ENCODE results near the gene TGM3.
"Not testable (repeated sequence)": the region's sequence is repeated elsewhere in the genome, so short reads cannot be mapped to it uniquely, and the experiment has no call there.

The TGM3 gene

DNA sequence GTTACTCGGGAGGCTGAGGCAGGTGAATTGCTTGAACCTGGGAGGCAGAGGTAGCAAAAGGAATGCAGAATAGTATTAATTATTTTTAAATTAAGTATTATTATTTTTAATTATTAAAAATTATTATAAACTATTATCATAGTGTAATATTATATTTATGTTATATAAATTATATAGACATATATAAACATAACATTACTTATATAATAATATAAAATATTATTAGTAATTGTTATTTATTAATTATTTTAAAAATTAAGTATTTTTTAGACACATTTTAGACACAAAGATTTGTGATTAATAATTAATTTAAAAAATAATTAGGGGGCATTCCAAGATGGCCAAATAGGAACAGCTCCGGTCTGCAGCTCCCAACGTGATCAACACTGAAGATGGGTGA, 31.7 kb upstream of the TGM3 start:
- no peak for DNase-seq (ENCODE audit: extremely low spot score)
- TF ChIP-seq, protein P1, sequence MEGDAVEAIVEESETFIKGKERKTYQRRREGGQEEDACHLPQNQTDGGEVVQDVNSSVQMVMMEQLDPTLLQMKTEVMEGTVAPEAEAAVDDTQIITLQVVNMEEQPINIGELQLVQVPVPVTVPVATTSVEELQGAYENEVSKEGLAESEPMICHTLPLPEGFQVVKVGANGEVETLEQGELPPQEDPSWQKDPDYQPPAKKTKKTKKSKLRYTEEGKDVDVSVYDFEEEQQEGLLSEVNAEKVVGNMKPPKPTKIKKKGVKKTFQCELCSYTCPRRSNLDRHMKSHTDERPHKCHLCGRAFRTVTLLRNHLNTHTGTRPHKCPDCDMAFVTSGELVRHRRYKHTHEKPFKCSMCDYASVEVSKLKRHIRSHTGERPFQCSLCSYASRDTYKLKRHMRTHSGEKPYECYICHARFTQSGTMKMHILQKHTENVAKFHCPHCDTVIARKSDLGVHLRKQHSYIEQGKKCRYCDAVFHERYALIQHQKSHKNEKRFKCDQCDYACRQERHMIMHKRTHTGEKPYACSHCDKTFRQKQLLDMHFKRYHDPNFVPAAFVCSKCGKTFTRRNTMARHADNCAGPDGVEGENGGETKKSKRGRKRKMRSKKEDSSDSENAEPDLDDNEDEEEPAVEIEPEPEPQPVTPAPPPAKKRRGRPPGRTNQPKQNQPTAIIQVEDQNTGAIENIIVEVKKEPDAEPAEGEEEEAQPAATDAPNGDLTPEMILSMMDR (IDR thresholded peaks at IDR 0.05; ENCODE audit: control extremely low read depth, extremely low read depth, low read depth, missing control alignments), result no peak
- ChIA-PET POLR2A (no interaction called here), CTCF (no interaction called here)

DNA sequence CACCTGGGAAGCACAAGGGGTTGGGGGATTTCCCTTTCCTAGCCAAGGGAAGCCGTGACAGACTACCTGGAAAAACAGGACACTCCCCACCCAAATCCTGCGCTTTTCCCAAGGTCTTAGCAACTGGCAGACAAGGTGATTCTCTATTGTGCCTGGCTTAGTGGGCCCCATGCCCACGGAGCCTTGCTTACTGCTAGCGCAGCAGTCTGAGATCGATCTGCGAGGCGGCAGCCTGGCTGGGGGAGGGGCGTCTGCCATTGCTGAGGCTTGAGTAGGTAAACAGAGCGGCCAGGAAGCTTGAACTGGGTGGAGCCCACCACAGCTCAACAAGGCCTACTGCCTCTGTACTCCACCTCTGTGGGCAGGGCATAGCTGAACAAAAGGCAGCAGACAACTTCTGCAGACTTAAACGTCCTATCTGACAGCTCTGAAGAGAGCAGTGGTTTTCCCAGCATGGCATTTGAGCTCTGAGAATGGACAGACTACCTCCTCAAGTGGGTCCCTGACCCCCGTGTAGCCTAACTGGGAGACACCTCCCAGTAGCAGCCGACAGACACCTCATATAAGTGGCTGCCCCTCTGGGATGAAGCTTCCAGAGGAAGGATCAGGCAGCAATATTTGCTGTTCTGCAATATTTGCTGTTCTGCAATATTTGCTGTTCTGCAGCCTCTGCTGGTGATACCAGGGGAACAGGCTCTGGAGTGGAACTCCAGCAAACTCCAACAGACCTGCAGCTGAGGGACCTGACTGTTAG, 31.0 kb upstream of the TGM3 start:
- CTCF ChIA-PET, result interaction anchor here (0.7 kb wide), 1 partner anchor 14 kb away, joined by 3 read pairs; no protein-coding TSS in a partner anchor
- DNase-seq (ENCODE audit: extremely low spot score); POLR2A ChIA-PET: not testable (repeated sequence)

DNA sequence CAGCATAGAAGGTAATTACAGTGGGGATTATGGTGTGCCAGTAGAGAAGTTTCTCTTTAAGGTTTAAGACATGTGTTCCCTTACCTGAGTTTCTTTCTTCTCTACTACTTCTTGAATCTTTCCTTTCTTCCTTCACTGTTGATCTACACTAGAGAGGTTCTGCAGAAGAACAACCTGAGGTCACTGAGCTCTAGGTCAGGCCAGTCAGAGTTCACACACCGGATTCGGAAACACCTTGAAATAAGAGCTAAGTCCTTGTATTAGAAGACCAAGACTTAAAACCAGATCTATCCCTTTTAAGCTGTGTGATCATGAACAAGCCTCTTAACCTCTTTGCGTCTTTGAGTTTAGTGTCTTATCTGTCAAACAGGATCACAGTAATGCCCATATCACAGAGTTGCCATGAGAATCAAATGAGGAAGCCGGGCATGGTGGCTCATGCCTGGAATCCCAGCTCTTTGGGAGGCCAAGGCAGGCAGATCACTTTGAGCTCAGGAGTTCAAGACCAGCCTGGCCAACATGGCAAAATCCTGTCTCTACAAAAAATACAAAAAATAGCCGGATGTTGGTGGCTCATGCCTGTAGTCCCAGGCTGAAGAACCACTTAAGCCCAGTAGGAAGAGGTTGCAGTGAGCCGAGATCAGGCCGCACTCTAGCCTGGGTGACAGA, 22.0 kb upstream of the TGM3 start:
- TF ChIP-seq, protein P1 (IDR thresholded peaks at IDR 0.05; ENCODE audit: control extremely low read depth, extremely low read depth, low read depth, missing control alignments), result no peak
- ChIA-PET POLR2A (no interaction called here), CTCF (interaction anchor here (1.6 kb wide), 1 partner anchor 76 kb away, joined by 3 read pairs; no protein-coding TSS in a partner anchor)
- DNase-seq (ENCODE audit: extremely low spot score), result no peak

DNA sequence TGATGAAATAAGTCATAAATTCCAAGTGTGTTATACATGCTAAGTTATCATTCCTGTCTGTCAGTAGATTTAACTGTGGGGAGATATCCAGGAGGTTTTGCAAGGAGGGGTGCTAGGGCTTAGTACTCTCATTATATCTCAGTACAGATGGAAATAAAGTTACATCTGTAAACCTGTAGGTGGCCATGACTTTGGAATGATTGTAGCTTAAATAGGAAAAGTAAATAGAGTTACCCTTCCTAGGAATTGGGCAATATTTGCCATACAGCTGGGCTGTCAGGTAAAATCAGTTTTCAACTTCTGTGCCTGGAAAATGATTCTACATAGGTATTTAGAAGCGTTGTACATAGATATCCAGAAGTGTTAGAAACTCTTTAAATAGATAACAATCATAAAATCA, 19.8 kb upstream of the TGM3 start:
- ChIA-PET CTCF (no interaction called here), POLR2A (no interaction called here)
- TF ChIP-seq, protein P1 (IDR thresholded peaks at IDR 0.05; ENCODE audit: control extremely low read depth, extremely low read depth, low read depth, missing control alignments), result no peak
- no peak for DNase-seq (ENCODE audit: extremely low spot score)

DNA sequence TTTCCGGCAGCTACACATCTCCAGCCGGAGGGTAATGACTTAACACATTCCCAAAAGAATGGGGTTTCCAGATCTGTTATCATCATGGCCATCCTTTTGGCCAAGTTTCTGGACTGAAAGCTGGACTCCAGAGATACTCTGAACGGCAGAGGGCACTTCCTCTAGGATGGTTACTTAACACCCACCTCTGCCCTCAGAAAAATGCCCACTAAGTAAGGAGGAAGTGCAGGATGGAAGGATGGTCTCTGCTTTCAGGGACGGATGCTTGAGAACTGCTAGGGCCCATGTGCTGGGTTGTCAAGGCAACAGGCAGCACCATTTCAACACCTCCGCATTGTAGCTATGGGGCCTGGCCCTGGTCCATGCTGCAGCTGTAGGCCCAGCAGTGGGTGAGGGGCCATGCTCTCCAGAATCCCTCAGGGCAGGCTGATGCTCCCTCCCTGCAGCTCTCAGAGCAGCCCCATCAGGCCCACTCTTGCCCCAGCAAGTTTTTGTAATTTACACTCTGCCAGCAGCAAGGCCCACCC, 16.5 kb upstream of the TGM3 start:
- TF ChIP-seq, protein P1 (IDR thresholded peaks at IDR 0.05; ENCODE audit: control extremely low read depth, extremely low read depth, low read depth, missing control alignments), result no peak
- ChIA-PET CTCF (interaction anchor here (1.0 to 1.5 kb wide), 4 partner anchors 9 to 314 kb away, joined by 3 to 4 read pairs (median 3); no protein-coding TSS in a partner anchor), POLR2A (no interaction called here)
- no peak for DNase-seq (ENCODE audit: extremely low spot score)

DNA sequence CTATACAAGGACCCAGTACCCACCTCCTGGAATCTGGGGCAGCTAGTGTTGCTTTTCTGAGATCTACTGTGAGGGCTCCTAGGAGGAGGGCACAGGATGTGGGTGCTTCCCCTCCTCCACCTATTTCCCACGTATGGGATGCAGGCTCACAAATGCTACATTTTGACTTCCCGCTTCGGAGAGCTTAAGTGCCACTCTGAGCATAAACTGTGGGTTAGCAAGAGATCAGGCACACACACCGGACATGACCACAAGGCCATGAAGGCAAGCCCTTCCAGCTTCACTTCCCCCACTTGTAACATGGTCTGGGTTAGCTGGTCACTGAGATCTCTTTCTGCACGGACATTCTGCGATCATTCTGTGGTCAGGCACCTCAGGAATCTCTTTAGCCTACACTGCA, 15.7 kb upstream of the TGM3 start:
- CTCF ChIA-PET, result interaction anchor here (1.0 to 1.3 kb wide), 4 partner anchors 21 to 315 kb away, joined by 3 read pairs; no protein-coding TSS in a partner anchor
- TF ChIP-seq, protein P1 (IDR thresholded peaks at IDR 0.05; ENCODE audit: control extremely low read depth, extremely low read depth, low read depth, missing control alignments), result no peak
- DNase-seq (ENCODE audit: extremely low spot score), result no peak
- POLR2A ChIA-PET, result no interaction called here

DNA sequence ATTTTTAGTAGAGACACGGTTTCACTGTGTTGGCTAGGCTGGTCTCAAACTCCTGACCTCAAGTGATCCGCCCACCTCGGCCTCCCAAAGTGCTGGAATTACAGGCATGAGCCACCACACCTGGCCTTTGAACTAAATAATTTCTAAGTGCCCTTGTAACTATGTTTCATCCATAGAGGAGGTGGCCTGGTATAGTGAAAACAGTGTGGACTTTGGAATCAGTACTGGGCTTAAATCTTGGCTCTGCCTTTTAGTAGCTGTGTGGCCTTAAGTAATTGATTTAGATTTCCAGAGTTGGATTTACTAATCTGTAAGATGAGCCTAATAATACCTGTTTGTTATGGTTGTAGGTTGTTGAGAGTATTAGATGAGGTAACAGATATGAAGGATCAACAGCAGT, 14.2 kb upstream of the TGM3 start:
- ChIA-PET POLR2A (no interaction called here), CTCF (no interaction called here)

More for the DNA sequence above, 14.2 kb upstream of the TGM3 start:
- no peak for DNase-seq (ENCODE audit: extremely low spot score)
- TF ChIP-seq, protein P1 (IDR thresholded peaks at IDR 0.05; ENCODE audit: control extremely low read depth, extremely low read depth, low read depth, missing control alignments), result no peak
